HG02588 (cell line): ENCODE measurements around the gene HDHD2.
"Not testable (repeated sequence)": the region's sequence is repeated elsewhere in the genome, so short reads cannot be mapped to it uniquely, and the experiment has no call there.

Experiments used
- ATAC-seq: cut with Tn5 transposase; IDR thresholded peaks from one replicate; pipeline ENCODE4 v1.9.1; 2021; ENCODE audit warnings: mild to moderate bottlenecking, moderate library complexity; ENCODE audit not compliant: unreplicated experiment

Gene HDHD2, protein sequence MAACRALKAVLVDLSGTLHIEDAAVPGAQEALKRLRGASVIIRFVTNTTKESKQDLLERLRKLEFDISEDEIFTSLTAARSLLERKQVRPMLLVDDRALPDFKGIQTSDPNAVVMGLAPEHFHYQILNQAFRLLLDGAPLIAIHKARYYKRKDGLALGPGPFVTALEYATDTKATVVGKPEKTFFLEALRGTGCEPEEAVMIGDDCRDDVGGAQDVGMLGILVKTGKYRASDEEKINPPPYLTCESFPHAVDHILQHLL

DNA sequence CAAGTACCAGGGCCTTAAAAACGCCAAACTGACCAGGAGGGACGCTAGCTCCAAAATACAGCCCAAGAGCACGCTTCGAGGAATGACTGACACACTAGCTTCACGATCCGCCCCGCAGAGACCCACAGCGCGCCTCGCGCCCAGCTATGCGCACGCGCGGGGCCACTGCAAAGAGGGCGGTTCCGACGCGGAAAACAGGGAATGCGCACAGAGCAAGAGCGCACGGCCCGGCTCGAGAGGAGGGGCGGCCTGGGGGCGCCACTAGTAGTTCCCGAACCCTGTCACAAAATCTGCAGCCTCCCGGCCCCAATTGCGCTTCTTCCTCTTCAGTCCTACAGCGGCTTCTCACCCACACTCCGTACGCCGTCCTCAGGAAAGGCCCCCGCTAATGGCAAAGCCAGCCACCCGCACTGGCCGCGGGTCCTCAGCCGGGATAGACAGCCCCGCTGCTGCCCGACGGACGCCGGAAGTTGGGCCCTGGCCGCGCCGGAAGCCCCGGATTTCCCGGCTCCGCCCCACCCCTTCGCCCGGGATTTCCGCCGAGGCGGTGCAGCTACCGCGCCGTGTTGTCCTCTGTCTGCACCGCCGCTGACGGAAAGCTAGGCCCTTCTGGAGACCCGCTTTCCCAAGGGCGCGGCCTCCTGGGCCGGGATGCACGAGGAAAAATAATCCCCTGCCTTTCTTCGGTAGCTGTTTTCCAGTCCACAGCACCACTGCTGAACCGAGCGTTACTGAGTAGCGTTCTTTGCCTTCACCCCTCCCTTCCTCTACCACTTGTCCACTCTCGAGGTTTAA is at the start of gene HDHD2:
TSS of gene HDHD2 (minus strand) at position 472 of the 795 bp plus-strand sequence. CDS start 14,061 bp downstream, outside the sequence.
- peak; percentile 90 for ATAC-seq

DNA sequence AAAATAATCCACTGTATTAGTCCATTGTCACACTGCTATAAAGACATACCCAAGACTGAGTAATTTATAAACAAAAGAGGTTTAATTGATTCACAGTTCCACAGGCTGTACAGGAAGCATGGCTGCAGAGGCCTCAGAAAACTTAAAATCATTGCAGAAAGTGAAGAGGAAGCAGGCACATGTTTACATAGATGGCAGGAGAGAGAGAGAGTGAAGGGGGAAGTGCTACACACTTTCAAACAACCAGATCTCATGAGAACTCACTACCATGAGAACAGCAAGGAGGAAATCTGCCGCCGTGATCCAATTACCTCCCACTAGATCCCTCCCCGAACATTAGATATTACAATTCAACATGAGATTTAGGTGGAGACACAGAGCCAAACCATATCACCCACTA is 45.7 kb upstream of the HDHD2 start:
- ATAC-seq = not testable (repeated sequence)

DNA sequence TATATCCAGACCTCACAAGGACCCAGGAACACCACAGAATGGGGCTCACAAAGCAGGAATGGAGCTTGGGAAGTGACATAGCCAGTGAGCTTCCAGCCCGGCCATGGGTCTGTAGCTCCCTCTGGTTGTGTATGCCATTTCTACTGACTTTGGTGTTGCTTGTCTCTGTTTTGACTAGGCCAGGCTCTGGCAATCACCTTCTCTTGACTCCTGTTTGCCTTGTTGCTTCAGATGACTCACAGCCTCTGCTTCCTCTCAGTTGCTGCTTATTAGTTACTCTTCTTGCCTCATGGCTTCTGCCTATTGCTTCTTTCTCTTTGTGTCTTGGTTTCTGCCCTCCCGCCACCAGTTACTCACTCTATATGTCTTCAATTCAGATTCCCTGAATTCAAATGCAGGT is 41.7 kb upstream of the HDHD2 start:
- no peak for ATAC-seq

DNA sequence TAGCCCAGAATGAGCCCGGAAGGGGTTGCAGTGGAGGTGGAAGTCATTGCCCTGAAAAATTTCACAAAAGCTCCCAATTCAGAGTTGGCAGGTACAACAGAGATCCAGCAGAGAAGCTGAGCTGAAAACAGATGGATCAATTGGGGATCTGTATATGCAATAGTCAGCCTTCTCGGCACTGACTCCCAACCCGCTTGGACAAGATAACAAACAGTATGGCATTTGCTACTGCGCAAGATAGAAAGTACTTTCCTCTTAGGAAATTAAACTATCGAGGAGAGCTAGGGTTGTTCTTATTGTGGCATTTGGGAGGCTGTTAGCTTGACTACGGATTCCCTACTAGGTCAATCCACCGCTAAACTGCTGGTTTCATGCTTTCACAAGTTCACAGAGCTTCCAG is 37.4 kb upstream of the HDHD2 start:
- no peak for ATAC-seq

DNA sequence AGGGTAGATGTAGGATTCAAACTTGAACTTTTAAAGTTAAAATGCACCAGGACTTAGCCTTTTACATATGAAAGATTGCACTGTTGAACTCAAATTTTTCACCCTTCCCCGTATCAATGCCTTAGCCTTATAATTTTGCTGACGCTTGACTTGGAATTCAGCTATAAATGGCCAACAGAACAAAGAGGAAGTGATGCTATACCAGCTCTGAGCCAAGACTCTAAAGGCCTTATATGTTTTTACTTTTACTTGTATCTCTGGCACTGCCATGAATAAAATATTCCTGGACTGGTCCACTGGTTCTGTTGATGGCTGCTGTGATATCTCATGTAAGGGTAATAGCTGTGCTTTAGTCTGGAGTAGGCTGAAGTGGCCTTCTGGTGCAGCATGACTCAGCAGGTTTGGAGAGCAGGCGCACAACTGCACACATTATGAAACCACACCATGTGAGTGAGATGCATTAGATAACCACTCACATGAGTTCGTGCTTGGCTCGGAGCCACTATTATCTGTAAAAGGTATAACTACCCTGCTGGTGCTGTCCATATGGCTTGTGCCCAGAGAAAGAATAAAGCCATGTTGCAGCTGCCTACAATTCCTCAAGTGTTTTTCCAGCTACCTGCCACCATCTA is 34.2 kb upstream of the HDHD2 start:
- no peak for ATAC-seq

DNA sequence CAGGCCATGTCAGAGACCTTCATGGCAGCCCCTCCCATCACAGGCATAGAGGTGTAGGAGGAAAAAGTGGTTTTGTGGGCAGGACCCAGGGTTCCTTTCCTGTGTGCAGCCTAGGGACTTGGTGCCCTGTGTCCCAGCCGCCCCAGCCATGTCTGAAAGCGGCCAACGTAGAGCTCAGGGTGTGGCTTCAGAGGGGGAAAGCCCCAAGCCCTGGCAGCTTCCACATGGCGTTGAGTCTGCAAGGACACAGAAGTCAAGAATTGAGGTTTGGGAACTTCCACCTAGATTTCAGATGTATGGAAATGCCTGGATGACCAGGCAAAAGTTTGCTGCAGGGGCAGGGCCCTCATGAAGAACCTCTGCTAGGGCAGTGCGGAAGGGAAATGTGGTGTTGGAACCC is 31.9 kb upstream of the HDHD2 start:
- ATAC-seq = not testable (repeated sequence)

DNA sequence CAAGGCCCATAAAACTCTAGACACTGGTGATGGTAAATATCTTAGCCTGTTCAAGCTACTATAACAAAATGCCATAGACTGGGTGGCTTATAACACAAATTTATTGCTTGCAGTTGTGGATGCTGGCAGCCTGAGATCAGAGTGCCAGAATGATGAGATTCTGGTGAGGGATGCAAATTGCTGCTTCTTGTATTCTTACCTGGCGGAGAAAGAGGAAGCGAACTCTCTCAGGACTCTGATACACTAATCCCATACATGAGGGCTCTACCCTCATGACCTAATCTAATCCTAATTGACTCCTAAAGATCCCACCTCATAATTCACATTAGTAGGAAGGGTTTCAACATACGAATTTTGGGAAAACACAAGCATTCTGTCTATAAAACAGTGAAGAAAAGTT is 30.5 kb upstream of the HDHD2 start:
- no peak for ATAC-seq

DNA sequence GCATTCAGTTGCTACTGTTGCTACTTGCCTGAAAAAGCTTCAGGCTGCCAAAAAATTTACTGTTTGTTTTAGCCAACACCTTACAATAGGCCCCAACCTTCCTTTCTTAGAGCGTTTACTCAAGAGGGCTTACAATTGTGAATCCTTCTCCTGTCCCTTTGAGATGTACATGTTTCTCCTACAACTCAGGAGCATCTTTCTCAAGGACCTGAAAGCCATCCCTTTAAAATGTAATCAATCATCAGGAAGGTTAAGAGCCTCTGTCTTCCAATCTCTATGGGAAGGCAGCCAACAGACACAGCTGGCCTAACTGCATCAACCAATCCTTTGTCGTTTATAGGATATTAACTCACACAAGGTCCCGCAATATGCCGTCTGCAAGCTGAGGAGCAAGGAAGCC is 29.2 kb upstream of the HDHD2 start:
- ATAC-seq = no peak

DNA sequence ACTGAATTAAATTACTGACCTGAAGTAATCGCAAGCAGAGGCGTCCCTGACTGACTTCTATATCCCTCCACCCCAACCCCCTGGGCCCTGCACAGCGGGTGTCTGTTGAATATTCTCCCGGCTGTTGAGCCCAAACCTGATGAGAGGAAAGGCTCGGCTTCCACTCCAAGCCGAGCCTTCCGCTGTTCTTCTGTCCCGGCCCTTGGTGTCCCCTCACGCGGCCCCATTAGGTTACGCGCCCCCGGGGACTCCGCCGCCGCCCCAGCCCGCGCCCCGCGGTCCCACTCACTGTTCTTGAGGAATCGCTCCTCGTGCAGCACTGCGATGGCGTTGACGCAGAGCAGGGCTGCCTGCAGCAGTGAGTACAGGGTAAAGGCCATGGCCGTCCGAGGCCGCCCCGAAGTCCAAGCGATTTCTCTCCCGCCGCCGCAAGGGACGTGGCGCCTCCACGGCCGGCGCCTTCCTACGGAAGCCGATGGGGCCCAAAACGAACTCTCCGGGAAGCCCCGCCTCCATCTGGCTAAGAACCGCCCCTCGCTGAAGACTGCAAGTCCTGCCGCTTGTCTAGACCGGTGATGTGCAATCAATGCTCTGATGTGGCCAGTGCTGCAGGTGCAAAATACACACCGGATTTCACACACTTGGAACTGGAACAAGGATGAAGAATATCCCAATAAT is 25.7 kb upstream of the HDHD2 start, which contains the start of gene IER3IP1:
TSS of gene IER3IP1 (minus strand) at position 467 of the 678 bp plus-strand sequence. CDS start at position 380, 87 bp downstream.
- peak; percentile 91 for ATAC-seq

DNA sequence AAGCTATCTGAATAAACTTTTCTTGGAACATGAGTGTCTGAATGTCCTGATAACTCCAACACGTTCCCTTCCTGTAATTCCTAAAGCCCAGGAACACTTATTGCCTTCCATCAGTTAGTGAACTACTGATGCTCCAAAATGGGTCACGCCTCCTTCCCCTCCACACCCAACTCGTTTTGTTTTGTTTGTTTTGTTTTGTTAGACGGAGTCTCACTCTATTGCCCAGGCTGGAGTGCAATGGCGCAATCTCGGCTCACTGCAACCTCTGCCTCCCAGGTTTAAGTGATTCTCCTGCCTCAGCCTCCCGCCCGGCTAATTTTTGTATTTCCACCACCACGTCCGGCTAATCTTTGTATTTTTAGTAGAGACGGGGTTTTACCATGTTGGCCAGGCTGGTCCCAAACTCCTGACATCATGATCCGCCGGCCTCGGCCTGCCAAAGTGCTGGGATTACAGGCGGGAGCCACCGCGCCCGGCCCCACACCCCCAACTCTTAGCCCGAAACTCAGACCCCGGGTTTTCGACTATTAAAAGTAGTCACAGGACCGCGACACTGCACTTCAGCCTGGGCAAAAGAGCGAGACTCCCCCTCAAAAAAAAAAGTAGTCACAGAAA is 25.1 kb upstream of the HDHD2 start:
- no peak for ATAC-seq

DNA sequence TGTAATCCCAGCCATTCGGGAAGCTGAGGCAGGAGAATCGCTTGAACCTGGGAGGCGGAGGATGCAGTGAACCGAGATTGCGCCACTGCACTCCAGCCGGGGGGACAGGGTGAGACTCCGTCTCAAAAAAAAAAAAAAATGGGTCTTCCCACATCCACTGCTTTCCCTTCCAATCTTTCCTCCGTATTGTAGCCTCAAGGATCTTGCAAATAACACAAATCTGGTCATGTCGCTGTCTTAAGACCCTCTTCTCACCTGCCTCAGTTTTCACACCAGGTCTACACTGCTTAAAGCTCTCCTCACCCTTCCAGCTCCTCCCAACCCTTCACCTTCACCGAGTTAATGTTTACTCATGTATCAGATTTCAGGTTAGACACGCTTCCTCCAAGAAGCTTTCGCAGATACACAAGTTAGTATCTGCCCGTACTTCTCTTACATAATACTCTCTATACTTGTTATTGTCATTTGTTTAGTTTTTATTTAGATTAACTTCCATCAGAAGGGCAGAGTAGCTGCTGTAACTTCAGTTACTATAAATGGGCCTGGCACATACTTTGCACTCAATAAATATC is 24.3 kb upstream of the HDHD2 start:
- no peak for ATAC-seq

DNA sequence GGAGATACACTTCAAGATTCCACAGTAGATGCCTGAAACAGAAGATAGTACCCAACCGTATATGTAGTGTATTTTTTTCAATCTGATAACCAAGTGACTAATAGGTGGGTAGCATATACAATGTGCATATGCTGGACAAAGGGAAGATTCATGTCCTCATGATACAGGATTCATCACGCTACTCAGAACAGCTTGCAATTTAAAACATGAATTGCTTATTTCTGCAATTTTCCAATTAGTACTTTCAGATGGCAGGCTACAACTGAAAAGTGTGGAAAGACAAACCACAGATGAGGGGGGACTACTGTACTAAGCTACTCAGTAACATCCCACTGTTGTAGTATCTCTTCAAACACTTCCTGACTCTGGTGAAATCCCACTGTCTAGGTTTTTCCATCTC is 22.2 kb upstream of the HDHD2 start:
- no peak for ATAC-seq

DNA sequence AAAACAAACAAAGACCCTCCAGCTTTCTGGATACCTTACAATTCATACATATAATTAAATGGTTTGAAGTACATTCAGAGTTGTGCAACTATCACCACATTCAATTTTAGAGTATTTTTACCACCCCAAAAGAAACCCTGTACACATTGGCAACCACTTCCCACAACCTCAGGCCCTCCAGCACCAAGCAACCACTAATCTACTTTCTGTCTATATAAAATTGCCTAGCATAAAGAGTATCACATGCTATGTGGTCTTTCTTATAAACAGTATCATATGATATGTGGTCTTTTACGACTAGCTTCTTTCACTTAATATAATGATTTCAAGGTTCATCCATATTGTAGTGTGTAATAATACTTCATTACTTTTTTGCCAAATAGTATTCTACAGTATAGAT is 18.6 kb upstream of the HDHD2 start:
- no peak for ATAC-seq

DNA sequence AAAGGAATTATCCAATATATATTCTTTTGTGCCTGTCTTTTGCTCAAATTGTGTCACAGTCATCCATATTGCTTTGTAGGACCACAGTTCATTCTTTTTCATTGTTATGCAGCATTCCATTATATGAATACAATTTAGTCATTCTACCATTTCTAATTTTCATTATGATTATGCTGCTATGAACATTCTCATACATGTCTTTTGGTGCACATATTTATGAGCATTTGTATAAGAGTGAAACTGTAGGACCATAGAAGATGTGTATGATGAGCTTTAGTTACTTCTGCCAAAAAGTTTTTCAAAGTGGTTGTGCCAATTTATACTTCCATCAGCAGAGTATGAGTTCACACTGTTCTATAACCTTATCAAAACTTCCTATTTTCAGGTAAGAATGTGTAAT is 18.2 kb upstream of the HDHD2 start:
- no peak for ATAC-seq

DNA sequence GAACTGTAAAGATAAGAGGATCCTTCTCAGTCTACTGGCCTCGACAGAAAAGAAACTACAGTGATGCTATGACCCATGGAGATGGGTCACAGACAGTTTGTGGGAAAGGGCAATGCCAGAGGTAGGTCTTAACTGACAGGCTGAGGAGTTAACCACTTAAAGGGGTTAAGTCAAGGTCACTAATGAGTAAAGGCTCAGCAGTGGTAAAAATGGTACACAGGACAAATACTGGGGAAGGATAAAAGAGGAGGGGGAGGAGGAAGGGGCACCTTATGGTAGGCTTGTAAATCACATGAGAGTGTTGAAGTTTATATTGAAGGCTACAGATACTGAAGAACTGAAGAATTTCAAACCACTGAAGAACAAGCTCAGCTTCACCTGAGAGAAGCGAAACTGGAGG is 16.0 kb upstream of the HDHD2 start:
- ATAC-seq = no peak

DNA sequence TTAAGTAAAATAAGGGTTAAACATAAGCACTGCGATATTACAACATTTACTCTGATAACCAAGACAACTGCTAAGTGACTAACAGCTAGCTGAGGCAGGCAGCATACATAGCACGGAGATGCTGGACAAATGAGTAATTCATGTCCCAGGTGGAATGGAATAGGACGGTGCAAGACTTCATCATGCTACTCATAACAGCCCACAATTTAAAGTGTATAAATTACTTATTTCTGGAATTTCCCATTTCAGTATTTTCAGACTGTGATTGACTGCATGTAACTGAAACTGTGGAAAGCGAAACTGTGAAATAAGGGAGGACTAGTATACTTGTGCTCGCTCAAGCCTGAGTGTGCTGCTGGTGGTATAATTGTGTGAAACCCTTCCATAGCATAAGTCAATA is 12.9 kb upstream of the HDHD2 start:
- peak; percentile 82 for ATAC-seq

DNA sequence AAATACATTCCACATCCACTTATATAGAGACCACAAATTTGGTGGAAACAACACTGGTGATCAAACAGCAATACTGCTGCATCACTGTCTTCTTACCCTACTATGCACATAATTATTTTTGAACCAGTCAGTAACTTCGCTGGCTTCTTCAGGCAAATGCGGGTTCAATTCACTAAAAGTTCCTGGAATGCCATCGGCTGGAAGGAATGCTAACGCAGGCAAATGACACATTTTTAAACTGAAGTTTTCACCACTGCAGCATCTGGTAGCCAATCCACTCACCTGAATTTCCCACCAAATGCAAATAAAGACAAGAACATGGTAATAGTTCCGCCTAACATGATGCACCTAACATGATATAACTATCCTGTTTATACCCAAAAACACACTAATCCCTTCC is 10.0 kb upstream of the HDHD2 start:
- no peak for ATAC-seq

DNA sequence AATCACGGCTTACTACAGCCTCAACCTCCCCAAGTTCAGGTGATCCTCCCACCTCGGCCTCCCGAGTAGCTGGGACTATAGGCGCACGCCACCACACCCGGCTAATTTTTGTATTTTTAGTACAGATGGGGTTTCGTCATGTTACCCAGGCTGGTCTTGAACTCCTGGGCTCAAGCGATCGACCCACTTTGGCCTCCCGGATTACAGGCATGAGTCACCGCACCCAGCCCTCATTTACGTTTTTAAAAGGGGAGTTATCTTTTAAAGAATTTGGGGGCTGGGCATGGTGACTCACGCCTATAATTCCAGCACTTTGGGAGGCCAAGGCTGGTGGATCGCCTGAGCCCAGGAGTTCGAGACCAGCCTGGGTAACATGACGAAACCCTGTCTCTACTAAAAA is 8.1 kb upstream of the HDHD2 start:
- ATAC-seq = not testable (repeated sequence)

DNA sequence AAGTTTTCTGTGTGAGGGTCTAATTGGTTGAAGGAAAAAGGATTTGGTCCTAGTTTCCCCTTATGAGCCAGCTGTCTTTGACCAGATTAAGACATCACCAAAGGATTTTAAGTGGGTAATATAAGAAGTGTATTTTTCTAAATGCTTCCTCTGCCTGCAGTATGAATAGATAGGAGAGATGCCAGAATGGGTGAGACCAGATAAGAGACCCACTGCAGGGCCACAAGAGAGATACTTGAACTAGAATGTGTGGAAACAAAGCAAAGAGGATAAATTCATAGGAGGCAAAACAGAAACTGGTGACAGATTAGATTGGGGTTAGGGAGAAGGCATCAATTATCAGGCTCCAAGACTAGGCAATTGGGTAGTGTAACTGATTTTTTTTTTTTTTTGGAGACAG is 1.1 kb upstream of the HDHD2 start:
- ATAC-seq = no peak

DNA sequence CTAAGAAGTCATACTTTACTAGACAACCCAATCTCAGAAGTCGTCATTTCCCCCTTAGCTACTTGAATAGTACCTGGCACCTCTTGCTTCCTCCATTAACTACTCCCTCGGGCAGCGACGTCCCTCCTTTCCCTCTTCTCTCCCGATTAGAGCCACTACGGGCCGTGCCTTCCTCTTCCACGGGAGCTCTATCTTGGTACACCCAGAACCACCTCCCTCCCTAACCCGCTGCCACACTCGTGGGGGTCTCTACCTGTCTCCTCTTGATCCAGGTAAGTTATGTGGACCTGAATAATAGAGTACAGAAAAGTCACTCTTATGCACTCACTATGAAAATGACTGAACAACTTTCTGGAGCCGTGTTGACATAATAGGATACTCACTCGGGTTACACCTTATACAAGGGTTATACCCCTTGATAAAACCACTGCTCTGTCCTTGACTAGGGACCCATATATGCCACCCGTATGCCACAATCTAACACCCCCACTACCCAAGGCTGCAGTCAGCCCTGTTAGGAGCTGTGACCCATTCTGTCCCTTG is 595 bp upstream of the HDHD2 start:
- no peak for ATAC-seq
